H9 (cell line): ENCODE measurements around the gene SPTSSA. TPM values are rescaled to one million over a fixed set of nuclear protein-coding genes. Genes with fewer than 3 reads are reported as not detected.

Experiments
- DNase-seq: peaks from one replicate; pipeline ENCODE4 v3.0.0-alpha.2; 2017
- H2AFZ ChIP-seq: one replicate; pipeline ENCODE4 v1.6.1; 2013; ENCODE audit warnings: mild to moderate bottlenecking, low read length, control low read depth, moderate library complexity
- H2AK5ac ChIP-seq: 2 replicates; pipeline ENCODE4 v1.6.1; 2013; ENCODE audit warnings: low read length, control low read depth, mixed read lengths; ENCODE audit not compliant: insufficient read length
- H2BK120ac ChIP-seq: one replicate; pipeline ENCODE4 v1.6.1; 2013; ENCODE audit warnings: low read depth, mild to moderate bottlenecking, low read length, control low read depth, inconsistent platforms; ENCODE audit not compliant: poor library complexity, severe bottlenecking
- H2BK12ac ChIP-seq: 2 replicates; pipeline ENCODE4 v1.6.1; 2013; ENCODE audit warnings: low read length, control low read depth, mixed read lengths, low read depth; ENCODE audit not compliant: insufficient read length
- H2BK15ac ChIP-seq: 2 replicates; pipeline ENCODE4 v1.6.1; 2013; ENCODE audit warnings: low read depth, low read length, control low read depth
- H2BK20ac ChIP-seq: one replicate; pipeline ENCODE4 v1.6.1; 2013; ENCODE audit warnings: low read depth, mild to moderate bottlenecking, low read length, control low read depth, inconsistent platforms; ENCODE audit not compliant: poor library complexity, severe bottlenecking
- H2BK5ac ChIP-seq: 2 replicates; pipeline ENCODE4 v1.6.1; 2013; ENCODE audit warnings: low read length, control low read depth, mixed read lengths; ENCODE audit not compliant: insufficient read length
- H3K14ac ChIP-seq: 2 replicates; pipeline ENCODE4 v1.6.1; 2013; ENCODE audit warnings: low read length, control low read depth; ENCODE audit not compliant: insufficient read depth
- H3K18ac ChIP-seq: 2 replicates; pipeline ENCODE4 v1.6.1; 2013; ENCODE audit warnings: low read depth, mild to moderate bottlenecking, mixed read lengths, low read length, control low read depth; ENCODE audit not compliant: insufficient read length
- H3K23ac ChIP-seq: 2 replicates; pipeline ENCODE4 v1.6.1; 2013; ENCODE audit warnings: low read length, control low read depth, mixed read lengths, low read depth; ENCODE audit not compliant: insufficient read length
- H3K23me2 ChIP-seq: 2 replicates; pipeline ENCODE4 v1.6.1; 2013; ENCODE audit warnings: low read depth, mild to moderate bottlenecking, mixed read lengths, low read length, control low read depth; ENCODE audit not compliant: insufficient read length, poor library complexity, severe bottlenecking
- H3K27ac ChIP-seq: 2 replicates; pipeline ENCODE4 v1.5.1; 2013; ENCODE audit warnings: low read length, control low read depth, mixed read lengths, low read depth; ENCODE audit not compliant: insufficient read length
- H3K27me3 ChIP-seq: 2 replicates; pipeline ENCODE4 v1.6.1; 2013; ENCODE audit warnings: low read length, control low read depth, inconsistent platforms; ENCODE audit not compliant: insufficient read depth
- H3K4ac ChIP-seq: 2 replicates; pipeline ENCODE4 v1.6.1; 2013; ENCODE audit warnings: low read depth, mild to moderate bottlenecking, control low read depth, inconsistent platforms, low read length, moderate library complexity
- H3K4me1 ChIP-seq: 2 replicates; pipeline ENCODE4 v1.6.1; 2013; ENCODE audit warnings: low read length, control low read depth, inconsistent platforms; ENCODE audit not compliant: insufficient read depth
- H3K4me2 ChIP-seq: 2 replicates; pipeline ENCODE4 v1.6.1; 2013; ENCODE audit warnings: low read length, control low read depth, mixed read lengths; ENCODE audit not compliant: insufficient read length, insufficient read depth
- H3K56ac ChIP-seq: 2 replicates; pipeline ENCODE4 v1.6.1; 2013; ENCODE audit warnings: low read depth, mild to moderate bottlenecking, mixed read lengths, low read length, control low read depth; ENCODE audit not compliant: insufficient read length
- H3K79me1 ChIP-seq: 2 replicates; pipeline ENCODE4 v1.6.1; 2013; ENCODE audit warnings: low read depth, mild to moderate bottlenecking, moderate library complexity, low read length, control low read depth, inconsistent platforms; ENCODE audit not compliant: insufficient read depth, poor library complexity, severe bottlenecking
- H3K79me2 ChIP-seq: 2 replicates; pipeline ENCODE4 v1.6.1; 2013; ENCODE audit warnings: low read length, control low read depth, inconsistent platforms; ENCODE audit not compliant: insufficient read depth
- H3K9ac ChIP-seq: 2 replicates; pipeline ENCODE4 v1.6.1; 2013; ENCODE audit warnings: low read length, control low read depth, mixed read lengths; ENCODE audit not compliant: insufficient read length; ENCODE audit errors: extremely low read depth
- H3K9me3 ChIP-seq: one replicate; pipeline ENCODE4 v1.6.1; 2013; ENCODE audit warnings: low read depth, low read length, inconsistent platforms; ENCODE audit not compliant: control insufficient read depth
- H3T11ph ChIP-seq: one replicate; pipeline ENCODE4 v1.6.1; 2013; ENCODE audit warnings: mild to moderate bottlenecking, low read length, control low read depth, inconsistent platforms
- H4K20me1 ChIP-seq: one replicate; pipeline ENCODE4 v1.6.1; 2013; ENCODE audit not compliant: control insufficient read depth, insufficient read length, insufficient read depth
- H4K5ac ChIP-seq: 2 replicates; pipeline ENCODE4 v1.6.1; 2013; ENCODE audit warnings: low read depth, mild to moderate bottlenecking, mixed read lengths, low read length, control low read depth; ENCODE audit not compliant: insufficient read length
- H4K8ac ChIP-seq: replicated peaks from 2 replicates; pipeline ENCODE4 v1.6.1; 2013; ENCODE audit warnings: low read length, control low read depth, mixed read lengths, low read depth; ENCODE audit not compliant: insufficient read length
- H4K91ac ChIP-seq: 2 replicates; pipeline ENCODE4 v1.6.1; 2013; ENCODE audit warnings: low read depth, mild to moderate bottlenecking, moderate library complexity, mixed read lengths, low read length, control low read depth; ENCODE audit not compliant: insufficient read length
- H3K27ac Mint-ChIP-seq, 3 experiments: 2 replicates in 2 of 3; 3 replicates in 1 of 3; pipeline ENCODE4 v1.8.0; 2020 to 2021; ENCODE audit warnings: mixed read lengths in 3 of 3, mild to moderate bottlenecking in 1 of 3, moderate library complexity in 1 of 3
- H3K27me3 Mint-ChIP-seq: 2 replicates; pipeline ENCODE4 v1.8.0; 2021; ENCODE audit warnings: low read depth, mild to moderate bottlenecking, moderate library complexity, mixed read lengths
- H3K36me3 Mint-ChIP-seq, 3 experiments: 2 replicates in 2 of 3; 3 replicates in 1 of 3; pipeline ENCODE4 v1.8.0; 2020 to 2021; ENCODE audit warnings: low read depth in 3 of 3, mixed read lengths in 3 of 3; ENCODE audit not compliant: insufficient read depth in 1 of 3
- H3K4me1 Mint-ChIP-seq, 2 experiments: 2 replicates each; pipeline ENCODE4 v1.8.0; 2020; ENCODE audit warnings: mixed read lengths in 2 of 2
- H3K4me3 Mint-ChIP-seq, 2 experiments: 2 replicates in 1 of 2; 3 replicates in 1 of 2; pipeline ENCODE4 v1.8.0; 2020 to 2021; ENCODE audit warnings: mild to moderate bottlenecking in 2 of 2, mixed read lengths in 2 of 2, moderate library complexity in 1 of 2
- H3K9me3 Mint-ChIP-seq, 2 experiments: 2 replicates in 1 of 2; 3 replicates in 1 of 2; pipeline ENCODE4 v1.8.0; 2020; ENCODE audit warnings: mild to moderate bottlenecking in 2 of 2, mixed read lengths in 2 of 2, moderate library complexity in 1 of 2
- WGBS: extraction: QIAGEN DNeasy Blood & Tissue Kit; methylation state at CpG from one replicate; pipeline ENCODE4 v1.1.7; 2013; ENCODE audit warnings: missing lambda C conversion rate, low lambda C conversion rate, mixed read lengths; ENCODE audit not compliant: insufficient read length; ENCODE audit errors: extremely low coverage; 5-methylcytosine and 5-hydroxymethylcytosine counted together
- total RNA-seq: library from RNA; stranded (reverse); gene quantifications from 2 replicates; pipeline ENCODE4 v1.2.1, GENCODE V29; 2021
- TF ChIP-seq, protein P1 (sequence below): fragments of 200-600 bp; sonication (generic); conservative IDR thresholded peaks from 3 replicates; pipeline ENCODE4 v1.8.0; 2021; ENCODE audit warnings: antibody characterized with exemption, mild to moderate bottlenecking

The SPTSSA gene
- total RNA-seq, 1 experiment from 2014 or later: 23.3 TPM

DNA sequence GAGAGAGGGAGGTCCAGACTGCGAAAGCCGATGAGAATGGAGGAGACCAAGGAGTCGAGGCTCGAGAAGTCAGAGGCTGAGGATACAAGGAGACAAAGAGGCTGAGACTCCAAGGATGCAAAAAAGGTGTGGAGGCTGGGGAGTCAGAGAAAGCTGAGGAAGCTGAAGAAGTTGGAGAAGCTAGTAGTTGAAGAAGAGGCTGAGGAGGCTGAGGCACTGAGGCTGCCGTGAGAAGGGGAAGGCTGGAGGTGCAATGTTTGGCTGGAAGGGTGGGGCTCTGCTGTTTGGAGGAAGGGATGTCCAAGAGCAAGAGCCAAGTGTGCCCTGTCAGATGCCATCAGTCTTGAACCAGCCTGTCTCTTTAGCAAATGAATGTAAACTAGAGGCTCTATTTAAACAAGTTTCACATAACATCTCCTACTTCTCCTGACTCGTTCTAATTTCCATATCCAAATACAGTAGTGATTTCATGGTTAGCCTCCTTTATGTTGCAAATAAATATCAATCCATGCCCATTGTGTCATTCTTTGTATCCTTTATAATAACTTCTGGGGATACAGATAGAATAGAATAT, 10.8 kb upstream of the SPTSSA start:
- no CpG with 5 or more reads among the region's 6 CpGs for WGBS
- Histone ChIP-seq H2BK12ac (no peak overlapping the region), H3K4me1 (peaks cover 2% of the 10 kb centered on the region; the same call in 1 of the 2 replicates), H3K79me1 (no peaks in the 10 kb centered on the region), H3K18ac (no peak overlapping the region), H2BK20ac (no peak overlapping the region), H3K56ac (no peak overlapping the region), H3K79me2 (no peaks in the 10 kb centered on the region), H4K5ac (no peak overlapping the region), H3K4ac (no peak overlapping the region), H2AK5ac (no peak overlapping the region), H3T11ph (no peak overlapping the region), H3K9ac (no peak overlapping the region), H4K91ac (no peak overlapping the region), H4K8ac (no peak overlapping the region), H2BK120ac (no peak overlapping the region), H3K9me3 (no peaks in the 10 kb centered on the region), H3K23me2 (no peaks in the 10 kb centered on the region), H2BK15ac (no peak overlapping the region), H2AFZ (no peak overlapping the region), H4K20me1 (no peaks in the 10 kb centered on the region), H3K27me3 (no peaks in the 10 kb centered on the region), H3K4me2 (no peak overlapping the region), H2BK5ac (no peak overlapping the region), H3K27ac (no peak overlapping the region), H3K14ac (no peak overlapping the region; the same call in 1 of the 2 replicates), H3K23ac (no peak overlapping the region)
- no peak overlapping the region for H3K27ac Mint-ChIP-seq
- H3K4me3 Mint-ChIP-seq: no peak overlapping the region
- H3K27me3 Mint-ChIP-seq: peaks cover 1% of the 10 kb centered on the region; the same call in 1 of the 2 replicates
- TF ChIP-seq, protein P1, sequence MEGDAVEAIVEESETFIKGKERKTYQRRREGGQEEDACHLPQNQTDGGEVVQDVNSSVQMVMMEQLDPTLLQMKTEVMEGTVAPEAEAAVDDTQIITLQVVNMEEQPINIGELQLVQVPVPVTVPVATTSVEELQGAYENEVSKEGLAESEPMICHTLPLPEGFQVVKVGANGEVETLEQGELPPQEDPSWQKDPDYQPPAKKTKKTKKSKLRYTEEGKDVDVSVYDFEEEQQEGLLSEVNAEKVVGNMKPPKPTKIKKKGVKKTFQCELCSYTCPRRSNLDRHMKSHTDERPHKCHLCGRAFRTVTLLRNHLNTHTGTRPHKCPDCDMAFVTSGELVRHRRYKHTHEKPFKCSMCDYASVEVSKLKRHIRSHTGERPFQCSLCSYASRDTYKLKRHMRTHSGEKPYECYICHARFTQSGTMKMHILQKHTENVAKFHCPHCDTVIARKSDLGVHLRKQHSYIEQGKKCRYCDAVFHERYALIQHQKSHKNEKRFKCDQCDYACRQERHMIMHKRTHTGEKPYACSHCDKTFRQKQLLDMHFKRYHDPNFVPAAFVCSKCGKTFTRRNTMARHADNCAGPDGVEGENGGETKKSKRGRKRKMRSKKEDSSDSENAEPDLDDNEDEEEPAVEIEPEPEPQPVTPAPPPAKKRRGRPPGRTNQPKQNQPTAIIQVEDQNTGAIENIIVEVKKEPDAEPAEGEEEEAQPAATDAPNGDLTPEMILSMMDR: no peak
- DNase-seq: no peak
- H3K36me3 Mint-ChIP-seq: peaks cover 0 to 5% (median 0%) of the 10 kb centered on the region in 3 experiments; a peak in 1 of 7 replicates
- H3K4me1 Mint-ChIP-seq: peaks cover 20% of the 10 kb centered on the region in 2 experiments
- peaks cover 0 to 2% of the 10 kb centered on the region in 2 experiments; a peak in 2 of 5 replicates for H3K9me3 Mint-ChIP-seq
